H1 (cell line): ENCODE measurements around the gene PRR5. TPM values are rescaled to one million over a fixed set of nuclear protein-coding genes. Genes with fewer than 3 reads are reported as not detected.

Experiments used
- CTCF ChIA-PET: fragments of 300-600 bp; sonication (Branson Sonifier 250); formaldehyde crosslinking; loops from one replicate; lab custom pipeline; 2021; ENCODE audit not compliant: partially characterized antibody; lab: Charles Lee
- POLR2A ChIA-PET: fragments of 300-600 bp; sonication (Branson Sonifier 250); formaldehyde crosslinking; loops from one replicate; lab custom pipeline; 2021; ENCODE audit warnings: inconsistent platforms; ENCODE audit not compliant: partially characterized antibody; lab: Charles Lee
- DNase-seq, 2 experiments: peaks; one replicate each; pipeline versions ENCODE4 v3.0.0 to v3.0.0-alpha.2; 2010 to 2022; ENCODE audit warnings: low spot score in 2 of 2, low read depth in 1 of 2, mixed read lengths in 1 of 2
- FAIRE-seq: peaks from 2 replicates; lab custom pipeline; 2011; peaks lifted over from hg19 to GRCh38; lab: Jason Lieb, UNC
- H2AFZ ChIP-seq: 2 replicates; pipeline ENCODE4 v1.8.1; 2012; ENCODE audit warnings: low read length, inconsistent platforms
- H2AK5ac ChIP-seq: 2 replicates; pipeline ENCODE4 v1.6.1; 2013; ENCODE audit warnings: low read depth, low read length
- H2BK120ac ChIP-seq: replicated peaks from 2 replicates; pipeline ENCODE3; 2013; ENCODE audit warnings: low read depth, low read length, inconsistent platforms
- H2BK12ac ChIP-seq: 2 replicates; pipeline ENCODE4 v1.6.1; 2013; ENCODE audit warnings: low read depth, low read length
- H2BK15ac ChIP-seq: 2 replicates; pipeline ENCODE4 v1.6.1; 2013; ENCODE audit warnings: low read length
- H2BK20ac ChIP-seq: 2 replicates; pipeline ENCODE4 v1.6.1; 2013; ENCODE audit warnings: low read length
- H2BK5ac ChIP-seq: 2 replicates; pipeline ENCODE4 v1.6.1; 2013; ENCODE audit warnings: low read depth, low read length
- H3K14ac ChIP-seq: 2 replicates; pipeline ENCODE4 v1.6.1; 2013; ENCODE audit warnings: inconsistent platforms; ENCODE audit not compliant: insufficient read length
- H3K18ac ChIP-seq: 2 replicates; pipeline ENCODE4 v1.6.1; 2013; ENCODE audit warnings: low read length; ENCODE audit errors: extremely low read depth
- H3K23ac ChIP-seq: 2 replicates; pipeline ENCODE4 v1.6.1; 2013; ENCODE audit warnings: inconsistent platforms; ENCODE audit not compliant: insufficient read length
- H3K23me2 ChIP-seq: 2 replicates; pipeline ENCODE4 v1.6.1; 2013; ENCODE audit warnings: low read depth, low read length
- H3K27ac ChIP-seq: 2 replicates; pipeline ENCODE4 v1.6.1; 2011; ENCODE audit warnings: low read depth, low read length, inconsistent platforms
- H3K27me3 ChIP-seq, 4 experiments: replicated peaks in 1 of 4; 1 replicate in 1 of 4; 2 replicates in 3 of 4; pipeline versions ENCODE4 v1.6.1 to v1.8.1; 2011 to 2013; ENCODE audit warnings: low read length in 3 of 4, mild to moderate bottlenecking in 3 of 4, inconsistent platforms in 2 of 4, mixed read lengths in 2 of 4, moderate library complexity in 1 of 4; ENCODE audit not compliant: control insufficient read depth in 3 of 4, insufficient read depth in 3 of 4; ENCODE audit errors: extremely low read depth in 1 of 4
- H3K36me3 ChIP-seq, 4 experiments: 2 replicates each; pipeline versions ENCODE4 v1.6.1 to v1.8.1; 2011 to 2013; ENCODE audit warnings: mild to moderate bottlenecking in 4 of 4, low read length in 3 of 4, moderate library complexity in 2 of 4, control low read depth in 1 of 4, inconsistent platforms in 1 of 4; ENCODE audit not compliant: insufficient read depth in 4 of 4, control insufficient read depth in 2 of 4
- H3K4ac ChIP-seq: replicated peaks from 2 replicates; pipeline ENCODE3; 2013; ENCODE audit warnings: low read length, low read depth, mixed read lengths, inconsistent platforms; ENCODE audit not compliant: insufficient read length
- H3K4me1 ChIP-seq, 4 experiments: replicated peaks in 1 of 4; 1 replicate in 1 of 4; 2 replicates in 3 of 4; pipeline versions ENCODE4 v1.6.1 to v1.8.1; 2011 to 2013; ENCODE audit warnings: low read length in 3 of 4, inconsistent platforms in 2 of 4, mixed read lengths in 1 of 4; ENCODE audit not compliant: insufficient read depth in 4 of 4, control insufficient read depth in 3 of 4
- H3K4me2 ChIP-seq, 2 experiments: 2 replicates each; pipeline versions ENCODE4 v1.6.1 to v1.8.1; 2011 to 2013; ENCODE audit warnings: low read depth in 2 of 2, low read length in 2 of 2, control low read depth in 1 of 2, inconsistent platforms in 1 of 2, mild to moderate bottlenecking in 1 of 2; ENCODE audit not compliant: insufficient read depth in 1 of 2
- H3K4me3 ChIP-seq, 4 experiments: fragments of 200-600, 300-600 bp in 1 of 4; sonication (generic), shearing (Covaris generic), sonication (Bioruptor Twin) in 1 of 4; 2 replicates each; pipeline versions ENCODE4 v1.5.1 to v1.8.1; 2011 to 2016; ENCODE audit warnings: low read length in 4 of 4, low read depth in 3 of 4, control low read depth in 2 of 4, inconsistent platforms in 2 of 4, mild to moderate bottlenecking in 2 of 4, mixed read lengths in 1 of 4, moderate library complexity in 1 of 4; ENCODE audit not compliant: insufficient read depth in 2 of 4; ENCODE audit errors: extremely low read depth in 1 of 4
- H3K56ac ChIP-seq: replicated peaks from 2 replicates; pipeline ENCODE3; 2013; ENCODE audit warnings: low read depth, mild to moderate bottlenecking, mixed read lengths, low read length, inconsistent platforms; ENCODE audit not compliant: insufficient read length
- H3K79me1 ChIP-seq: 2 replicates; pipeline ENCODE4 v1.6.1; 2013; ENCODE audit warnings: low read depth, low read length, control low read depth
- H3K79me2 ChIP-seq, 2 experiments: 2 replicates each; pipeline versions ENCODE4 v1.6.1 to v1.8.1; 2012 to 2013; ENCODE audit warnings: low read length in 2 of 2, mild to moderate bottlenecking in 2 of 2, inconsistent platforms in 1 of 2; ENCODE audit not compliant: insufficient read depth in 2 of 2, control insufficient read depth in 1 of 2
- H3K9ac ChIP-seq, 4 experiments: replicated peaks in 1 of 4; 1 replicate in 1 of 4; 2 replicates in 3 of 4; pipeline versions ENCODE4 v1.6.1 to v1.8.1; 2011 to 2013; ENCODE audit warnings: low read depth in 3 of 4, low read length in 3 of 4, control low read depth in 2 of 4, mild to moderate bottlenecking in 2 of 4, moderate library complexity in 2 of 4, inconsistent platforms in 1 of 4; ENCODE audit errors: extremely low read depth in 1 of 4
- H3K9me3 ChIP-seq, 2 experiments: 2 replicates each; pipeline versions ENCODE4 v1.6.1 to v1.8.1; 2012 to 2013; ENCODE audit warnings: mild to moderate bottlenecking in 2 of 2, moderate library complexity in 2 of 2, control low read depth in 1 of 2, inconsistent platforms in 1 of 2, low read depth in 1 of 2, low read length in 1 of 2, mixed read lengths in 1 of 2; ENCODE audit not compliant: insufficient read depth in 2 of 2
- H4K20me1 ChIP-seq, 2 experiments: replicated peaks in 1 of 2; 2 replicates each; pipeline versions ENCODE3 to v1.8.1; 2011 to 2013; ENCODE audit warnings: inconsistent platforms in 2 of 2, low read length in 2 of 2, mild to moderate bottlenecking in 1 of 2; ENCODE audit not compliant: insufficient read depth in 2 of 2, control insufficient read depth in 1 of 2
- H4K5ac ChIP-seq: 2 replicates; pipeline ENCODE4 v1.6.1; 2013; ENCODE audit warnings: low read length, low read depth, mixed read lengths, inconsistent platforms; ENCODE audit not compliant: insufficient read length
- H4K8ac ChIP-seq: 2 replicates; pipeline ENCODE4 v1.8.0; 2013; ENCODE audit warnings: mild to moderate bottlenecking, moderate library complexity, low read length, inconsistent platforms; ENCODE audit not compliant: insufficient read depth; ENCODE audit errors: extremely low read depth
- H4K91ac ChIP-seq: replicated peaks from 2 replicates; pipeline ENCODE3; 2013; ENCODE audit warnings: low read length, mixed read lengths, inconsistent platforms; ENCODE audit not compliant: insufficient read length
- BRCA1 ChIP-seq: IDR thresholded peaks from 2 replicates; pipeline ENCODE4 v1.6.1; 2012; ENCODE audit warnings: low read depth, low read length, improper control_type of control experiment
- EGR1 ChIP-seq: IDR thresholded peaks from 2 replicates; pipeline ENCODE4 v1.6.1; 2011; ENCODE audit warnings: low read depth, low read length, borderline replicate concordance
- JUN ChIP-seq: IDR thresholded peaks from 2 replicates; pipeline ENCODE4 v1.6.1; 2011; ENCODE audit warnings: low read depth, mild to moderate bottlenecking, improper control_type of control experiment, low read length
- WGBS, 2 experiments: shearing (Covaris generic) in 1 of 2; methylation state at CpG; one replicate each; pipeline versions ENCODE4 v1.1.6 to v1.1.7; 2013 to 2015; ENCODE audit warnings: low lambda C conversion rate in 2 of 2, mixed read lengths in 2 of 2, inconsistent platforms in 1 of 2, low coverage in 1 of 2, missing lambda C conversion rate in 1 of 2; ENCODE audit not compliant: insufficient replicate concordance in 2 of 2, insufficient coverage in 1 of 2, insufficient read length in 1 of 2; ENCODE audit errors: extremely low coverage in 1 of 2, missing lambda C conversion rate in 1 of 2; 5-methylcytosine and 5-hydroxymethylcytosine counted together
- polyA plus RNA-seq, 7 experiments: library from polyadenylated mRNA; depleted of rRNA in 3 of 7; stranded (reverse) in 5 of 7; unstranded in 2 of 7; fragments of >200 nt in 5 of 7; fragments of 200-250 nt in 2 of 7; gene quantifications; 1 replicate in 5 of 7; 2 replicates in 1 of 7; 4 replicates in 1 of 7; pipeline versions ENCODE4 v1.2.1 to v1.2.3, GENCODE V29; 2011 to 2013; ENCODE audit warnings: missing spikeins in 2 of 7, mixed read lengths in 2 of 7
- total RNA-seq: library from RNA; stranded (reverse); fragmentation: NEBNext Ultra II Directional; extraction: Animal tissue kit (Norgen Biotek cat#: 25700); gene quantifications from 2 replicates; pipeline ENCODE4 v1.2.1, GENCODE V29; 2021

Gene PRR5
- total and polyA plus RNA-seq, 2 of the 8 experiments (the other 6 are each of a cell fraction or from before 2014, with no cell fraction given), result 16.5 to 25.7 TPM

DNA sequence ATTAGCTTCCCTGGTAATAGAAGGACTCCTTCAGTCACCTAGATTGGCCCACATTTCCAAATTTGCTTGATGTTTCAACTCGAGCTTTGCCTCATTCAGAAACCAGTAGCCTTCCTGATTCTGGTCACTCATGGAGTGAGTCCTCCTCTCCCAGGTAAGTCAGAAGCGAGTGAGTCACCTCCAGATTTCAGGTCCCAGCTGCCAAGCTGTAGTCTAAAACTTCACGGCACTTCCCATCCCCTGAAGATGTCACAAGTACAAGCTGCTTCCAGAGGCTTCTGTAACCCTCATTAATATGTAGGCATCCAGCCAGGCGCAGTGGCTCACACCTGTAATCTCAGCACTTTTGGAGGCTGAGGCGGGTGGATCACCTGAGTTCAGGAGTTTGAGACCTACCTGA is 73.9 kb downstream of the PRR5 start:
- no peak overlapping the region for H2BK15ac ChIP-seq
- H3K36me3 ChIP-seq, result no peaks in the 10 kb centered on the region
- no peak overlapping the region for H3K56ac ChIP-seq
- no peak overlapping the region for H3K27ac ChIP-seq
- no peak overlapping the region for H3K4me2 ChIP-seq
- peaks cover 3% of the 10 kb centered on the region for H3K79me1 ChIP-seq
- peaks cover 3 to 4% of the 10 kb centered on the region in 2 experiments for H4K20me1 ChIP-seq
- CTCF ChIA-PET, result interaction anchor here (1.1 to 1.6 kb wide), 4 partner anchors 19 to 68 kb away, joined by 3 to 4 read pairs (median 4); no protein-coding TSS in a partner anchor
- H2AFZ ChIP-seq, result no peak overlapping the region
- no peak overlapping the region for H3K4me3 ChIP-seq
- DNase-seq (no peak), FAIRE-seq (no peak)
- H2AK5ac ChIP-seq, result no peak overlapping the region
- H2BK5ac ChIP-seq, result no peak overlapping the region
- POLR2A ChIA-PET, result no interaction called here
- H2BK12ac ChIP-seq, result no peak overlapping the region
- no peak overlapping the region for H3K9ac ChIP-seq
- peaks cover 0 to 16% of the 10 kb centered on the region in 2 experiments; a peak in 2 of 4 replicates for H3K79me2 ChIP-seq
- no peak overlapping the region for H3K18ac ChIP-seq
- no peaks in the 10 kb centered on the region for H3K27me3 ChIP-seq
- peaks cover 0 to 1% (median 0%) of the 10 kb centered on the region in 4 experiments; a peak in 2 of 7 replicates for H3K4me1 ChIP-seq
- no peak overlapping the region for H3K23ac ChIP-seq
- H3K14ac ChIP-seq, result no peak overlapping the region
- no peak overlapping the region for H2BK120ac ChIP-seq
- H4K8ac ChIP-seq, result no peak overlapping the region
- no peak overlapping the region for H4K91ac ChIP-seq
- H3K9me3 ChIP-seq, result no peaks in the 10 kb centered on the region
- H3K23me2 ChIP-seq, result no peaks in the 10 kb centered on the region
- 90% methylated on average over 5 of the region's 5 CpGs; no CpG with 5 or more reads in 1 of the 2 experiments for WGBS, 2 experiments
- no peak overlapping the region for H2BK20ac ChIP-seq
- no peak overlapping the region for H4K5ac ChIP-seq
- no peak overlapping the region for H3K4ac ChIP-seq
- TF ChIP-seq JUN (no peak), BRCA1 (no peak), EGR1 (no peak)
